HepG2 (cell line): ENCODE data around the gene FJX1. TPM values are rescaled to one million over a fixed set of nuclear protein-coding genes. Genes with fewer than 3 reads are reported as not detected.

ENCODE experiments used
- ATAC-seq: fragments of 200-7000 bp; cut with Tn5 transposase; 3 replicates; pipeline ENCODE4 v1.9.1; 2020; ENCODE audit warnings: mild to moderate bottlenecking, moderate library complexity
- BruUV-seq: library from RNA; stranded (reverse); fragments of 400-500 nt; replicated peaks from 2 replicates; lab custom pipeline; 2021; lab: Mats Ljungman, UMichigan
- CTCF ChIA-PET: fragments of 300-600 bp; formaldehyde crosslinking; extraction: SDS; loops from one replicate; lab custom pipeline; 2021; ENCODE audit warnings: low total read pairs, inconsistent platforms, low intra/inter-chr PET ratio; lab: Yijun Ruan, JAX
- POLR2A ChIA-PET: fragments of 350-600 bp; sonication (Branson Sonifier 250); formaldehyde crosslinking; loops from one replicate; lab custom pipeline; 2020; ENCODE audit warnings: antibody characterized with exemption, inconsistent platforms; lab: Yijun Ruan, JAX
- DNase-seq: peaks from one replicate; pipeline ENCODE4 v3.0.0-alpha.2; 2015; ENCODE audit warnings: low spot score
- FAIRE-seq: peaks from 3 replicates; lab custom pipeline; 2011; peaks lifted over from hg19 to GRCh38; lab: Jason Lieb, UNC
- H2AFZ ChIP-seq: one replicate; pipeline ENCODE4 v1.6.1; 2011; ENCODE audit warnings: low read length, inconsistent platforms
- H3K27ac ChIP-seq: fragments of 300-600 bp; 3 replicates; pipeline ENCODE4 v1.8.0; 2011; ENCODE audit warnings: mixed run types, mild to moderate bottlenecking, mixed read lengths, low read length, inconsistent platforms; ENCODE audit not compliant: insufficient read depth; ENCODE audit errors: extremely low read length
- H3K27me3 ChIP-seq, 2 experiments: fragments of 200-600 bp in 1 of 2; 2 replicates in 1 of 2; 3 replicates in 1 of 2; pipeline versions ENCODE4 v1.6.0 to v1.8.0; 2011; ENCODE audit warnings: low read length in 2 of 2, mild to moderate bottlenecking in 2 of 2, moderate library complexity in 2 of 2, inconsistent platforms in 1 of 2; ENCODE audit not compliant: insufficient read depth in 2 of 2, control insufficient read depth in 1 of 2
- H3K36me3 ChIP-seq, 2 experiments: fragments of 200-600 bp in 1 of 2; replicated peaks in 1 of 2; 2 replicates in 1 of 2; 3 replicates in 1 of 2; pipeline versions ENCODE4 v1.5.1 to v1.8.0; 2011; ENCODE audit warnings: low read length in 2 of 2, inconsistent platforms in 1 of 2; ENCODE audit not compliant: insufficient read depth in 2 of 2, control insufficient read depth in 1 of 2
- H3K4me1 ChIP-seq: 2 replicates; pipeline ENCODE4 v1.5.1; 2012; ENCODE audit warnings: low read length, inconsistent platforms; ENCODE audit not compliant: insufficient read depth
- H3K4me2 ChIP-seq: 2 replicates; pipeline ENCODE4 v1.6.0; 2011; ENCODE audit warnings: low read depth, low read length, inconsistent platforms
- H3K4me3 ChIP-seq, 3 experiments: fragments of 200-600 bp in 1 of 3; sonication (generic), shearing (Covaris generic) in 1 of 3; replicated peaks in 1 of 3; 2 replicates each; pipeline ENCODE4 v1.5.1; 2011 to 2016; ENCODE audit warnings: low read length in 3 of 3, inconsistent platforms in 2 of 3, low read depth in 2 of 3, mild to moderate bottlenecking in 2 of 3, control low read depth in 1 of 3, mixed read lengths in 1 of 3; ENCODE audit not compliant: insufficient read depth in 1 of 3
- H3K79me2 ChIP-seq: one replicate; pipeline ENCODE4 v1.6.1; 2011; ENCODE audit warnings: low read length, inconsistent platforms; ENCODE audit not compliant: insufficient read depth
- H3K9ac ChIP-seq: 2 replicates; pipeline ENCODE4 v1.6.0; 2011; ENCODE audit warnings: mild to moderate bottlenecking, low read depth, low read length, inconsistent platforms; ENCODE audit not compliant: insufficient read depth
- H3K9me3 ChIP-seq: 2 replicates; pipeline ENCODE4 v1.5.1; 2012; ENCODE audit warnings: mild to moderate bottlenecking, low read length
- H4K20me1 ChIP-seq: 2 replicates; pipeline ENCODE4 v1.6.0; 2011; ENCODE audit warnings: inconsistent platforms, mild to moderate bottlenecking, low read length, moderate library complexity; ENCODE audit not compliant: insufficient read depth
- JDP2 ChIP-seq: sonication (generic); formaldehyde crosslinking; IDR thresholded peaks from 2 replicates; pipeline ENCODE4 v1.8.1; 2022; ENCODE audit warnings: missing genetic modification reagents, borderline replicate concordance
- KLF12 ChIP-seq: sonication (generic); formaldehyde crosslinking; IDR thresholded peaks from 2 replicates; pipeline ENCODE4 v1.4.0; 2020; ENCODE audit warnings: missing genetic modification reagents, borderline replicate concordance
- PCBP1 ChIP-seq: fragments of 200-400 bp; formaldehyde crosslinking; IDR thresholded peaks from 2 replicates; pipeline ENCODE4 v1.6.1; 2017; ENCODE audit warnings: mild to moderate bottlenecking, low read depth, low read length, borderline replicate concordance
- POGZ ChIP-seq: sonication (generic); formaldehyde crosslinking; IDR thresholded peaks from 2 replicates; pipeline ENCODE4 v1.4.0; 2020; ENCODE audit warnings: mild to moderate bottlenecking, missing genetic modification reagents
- RBFOX2 ChIP-seq: fragments of 200-400 bp; formaldehyde crosslinking; IDR thresholded peaks from 2 replicates; pipeline ENCODE4 v1.6.1; 2017; ENCODE audit warnings: low read depth, mild to moderate bottlenecking, low read length
- TEAD2 ChIP-seq: sonication (generic); formaldehyde crosslinking; IDR thresholded peaks from 2 replicates; pipeline ENCODE4 v1.9.0; 2021; ENCODE audit warnings: missing genetic modification reagents
- TOE1 ChIP-seq: sonication (generic); formaldehyde crosslinking; IDR thresholded peaks from 2 replicates; pipeline ENCODE4 v1.4.0; 2020; ENCODE audit warnings: mild to moderate bottlenecking, missing genetic modification reagents
- TSC22D2 ChIP-seq: sonication (generic); formaldehyde crosslinking; IDR thresholded peaks from 2 replicates; pipeline ENCODE4 v1.5.1; 2020; ENCODE audit warnings: missing genetic modification reagents, mild to moderate bottlenecking, borderline replicate concordance
- ZNF256 ChIP-seq: sonication (generic); formaldehyde crosslinking; conservative IDR thresholded peaks from 2 replicates; pipeline ENCODE4 v1.4.0; 2020; ENCODE audit warnings: missing genetic modification reagents
- WGBS: methylation state at CpG from one replicate; pipeline ENCODE4 v1.1.6; 2017; ENCODE audit warnings: low lambda C conversion rate; 5-methylcytosine and 5-hydroxymethylcytosine counted together
- in situ Hi-C: cut with HindIII; loops from 2 replicates; pipeline ENCODE4 v1.10.0; 2017; ENCODE audit warnings: low pct_unique_long_range_greater_than_20kb; ENCODE audit not compliant: extremely low pct_ligation_motif_present
- intact Hi-C: fragments of 100-400 bp; cut with micrococcal nuclease; formaldehyde crosslinking; loops from one replicate; pipeline ENCODE4 v1.10.0; 2022; ENCODE audit not compliant: unreplicated experiment
- polyA plus RNA-seq, 8 experiments: library from polyadenylated mRNA; depleted of rRNA in 3 of 8; stranded (reverse) in 7 of 8; unstranded in 1 of 8; fragments of >200 nt; fragmentation: Illumina TruSeq in 4 of 8; extraction: Trizol in 4 of 8; gene quantifications; 2 replicates each; pipeline versions ENCODE4 v1.2.1 to v1.2.3, GENCODE V29; 2011 to 2016; ENCODE audit warnings: low read depth in 4 of 8, missing spikeins in 1 of 8, mixed read lengths in 1 of 8; ENCODE audit not compliant: insufficient read depth in 1 of 8
- total RNA-seq, 5 experiments: library from RNA; depleted of rRNA; stranded (reverse); fragments of >200 nt; fragmentation: Illumina TruSeq; extraction: Trizol; gene quantifications; 2 replicates each; pipeline ENCODE4 v1.2.3, GENCODE V29; 2016; ENCODE audit warnings: low read depth in 1 of 5
- TF ChIP-seq, protein P1 (sequence below): IDR thresholded peaks from 2 replicates; pipeline ENCODE4 v1.6.1; 2012; ENCODE audit warnings: low read length, improper control_type of control experiment

FJX1 gene
- total and polyA plus RNA-seq, 2 of the 13 experiments (the other 11 are each of a cell fraction or from before 2014, with no cell fraction given): 0.40 to 0.82 TPM

DNA sequence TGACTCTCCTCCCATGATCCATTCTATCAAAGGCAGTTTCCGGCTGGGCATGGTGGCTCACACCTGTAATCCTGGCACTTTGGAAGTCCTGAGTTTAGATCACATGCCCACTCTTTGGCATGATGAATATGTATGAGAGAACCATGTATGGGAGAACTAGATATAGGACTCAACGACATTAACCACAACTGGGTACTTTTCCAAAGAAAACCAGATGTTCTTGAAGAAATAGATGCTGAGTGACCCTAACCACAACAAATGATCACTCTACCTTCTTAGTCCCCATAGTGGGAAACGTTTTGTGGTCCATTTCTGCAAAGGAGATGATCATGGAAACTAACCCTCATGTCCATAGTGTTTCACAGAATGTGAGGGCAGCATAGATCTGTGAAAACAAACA lies 13.6 kb downstream of the FJX1 start:
- ChIA-PET POLR2A (no interaction called here), CTCF (no interaction called here)
- H3K27ac ChIP-seq: no peak overlapping the region
- H3K36me3 ChIP-seq: no peaks in the 10 kb centered on the region
- in situ Hi-C loops: no loop called here
- BruUV-seq: no TSS peak
- no peak for DNase-seq
- H2AFZ ChIP-seq: no peak overlapping the region
- no peak overlapping the region for H3K9ac ChIP-seq
- H3K4me1 ChIP-seq: peaks cover 20% of the 10 kb centered on the region
- TF ChIP-seq KLF12 (CRISPR knock-in tag) (no peak), TSC22D2 (CRISPR knock-in tag) (no peak), JDP2 (CRISPR knock-in tag) (no peak), ZNF256 (CRISPR knock-in tag) (no peak), PCBP1 (no peak), TOE1 (CRISPR knock-in tag) (no peak), POGZ (CRISPR knock-in tag) (no peak), TEAD2 (CRISPR knock-in tag) (no peak), RBFOX2 (no peak)
- TF ChIP-seq, protein P1, sequence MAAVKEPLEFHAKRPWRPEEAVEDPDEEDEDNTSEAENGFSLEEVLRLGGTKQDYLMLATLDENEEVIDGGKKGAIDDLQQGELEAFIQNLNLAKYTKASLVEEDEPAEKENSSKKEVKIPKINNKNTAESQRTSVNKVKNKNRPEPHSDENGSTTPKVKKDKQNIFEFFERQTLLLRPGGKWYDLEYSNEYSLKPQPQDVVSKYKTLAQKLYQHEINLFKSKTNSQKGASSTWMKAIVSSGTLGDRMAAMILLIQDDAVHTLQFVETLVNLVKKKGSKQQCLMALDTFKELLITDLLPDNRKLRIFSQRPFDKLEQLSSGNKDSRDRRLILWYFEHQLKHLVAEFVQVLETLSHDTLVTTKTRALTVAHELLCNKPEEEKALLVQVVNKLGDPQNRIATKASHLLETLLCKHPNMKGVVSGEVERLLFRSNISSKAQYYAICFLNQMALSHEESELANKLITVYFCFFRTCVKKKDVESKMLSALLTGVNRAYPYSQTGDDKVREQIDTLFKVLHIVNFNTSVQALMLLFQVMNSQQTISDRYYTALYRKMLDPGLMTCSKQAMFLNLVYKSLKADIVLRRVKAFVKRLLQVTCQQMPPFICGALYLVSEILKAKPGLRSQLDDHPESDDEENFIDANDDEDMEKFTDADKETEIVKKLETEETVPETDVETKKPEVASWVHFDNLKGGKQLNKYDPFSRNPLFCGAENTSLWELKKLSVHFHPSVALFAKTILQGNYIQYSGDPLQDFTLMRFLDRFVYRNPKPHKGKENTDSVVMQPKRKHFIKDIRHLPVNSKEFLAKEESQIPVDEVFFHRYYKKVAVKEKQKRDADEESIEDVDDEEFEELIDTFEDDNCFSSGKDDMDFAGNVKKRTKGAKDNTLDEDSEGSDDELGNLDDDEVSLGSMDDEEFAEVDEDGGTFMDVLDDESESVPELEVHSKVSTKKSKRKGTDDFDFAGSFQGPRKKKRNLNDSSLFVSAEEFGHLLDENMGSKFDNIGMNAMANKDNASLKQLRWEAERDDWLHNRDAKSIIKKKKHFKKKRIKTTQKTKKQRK: no peak
- H3K9me3 ChIP-seq: no peaks in the 10 kb centered on the region
- FAIRE-seq: no peak
- no peaks in the 10 kb centered on the region for H4K20me1 ChIP-seq
- H3K4me2 ChIP-seq: no peak overlapping the region
- peaks cover 0 to 11% of the 10 kb centered on the region in 2 experiments; a peak in 1 of 5 replicates for H3K27me3 ChIP-seq
- intact Hi-C loops: no loop called here
- no peak for ATAC-seq
- no peak overlapping the region for H3K4me3 ChIP-seq
- H3K79me2 ChIP-seq: no peaks in the 10 kb centered on the region
- 21% methylated on average over 3 of the region's 3 CpGs for WGBS
